RKO (cell line): ENCODE data around the gene HEMK1.

Experiments used
- DNase-seq: peaks from one replicate; pipeline ENCODE4 v3.0.0-alpha.2; 2016; ENCODE audit warnings: low spot score

HEMK1 gene

GRCh38 chr3:50616003-50616769 lies 46.9 kb downstream of the HEMK1 start:
- DNase-seq: peak; percentile 90

DNA sequence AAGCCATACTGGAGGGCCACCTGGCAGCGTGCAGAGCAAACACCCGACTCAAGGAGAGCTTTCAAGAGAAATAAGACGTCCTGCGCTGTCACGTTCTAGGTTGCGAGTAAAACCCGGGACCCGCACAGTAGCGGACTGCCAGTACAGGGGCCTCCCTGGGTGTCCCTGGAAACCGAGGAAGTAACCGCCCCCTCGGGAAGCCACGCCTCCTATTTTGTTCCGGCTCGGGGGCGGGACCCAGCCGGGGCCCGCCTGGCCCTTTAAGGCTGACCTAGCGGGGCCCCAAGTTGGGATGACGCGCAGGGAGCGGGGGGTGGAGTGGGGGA lies 47.4 kb downstream of the HEMK1 start:
- DNase-seq: peak; percentile 92

- peak; percentile 31 for DNase-seq
Measured at GRCh38 chr3:50617096-50617791, 47.9 kb downstream of the HEMK1 start, which contains the start of gene MAPKAPK3. Gene MAPKAPK3 (plus strand): TSS chr3:50617151. CDS start chr3:50617566, 415 bp downstream.

DNA sequence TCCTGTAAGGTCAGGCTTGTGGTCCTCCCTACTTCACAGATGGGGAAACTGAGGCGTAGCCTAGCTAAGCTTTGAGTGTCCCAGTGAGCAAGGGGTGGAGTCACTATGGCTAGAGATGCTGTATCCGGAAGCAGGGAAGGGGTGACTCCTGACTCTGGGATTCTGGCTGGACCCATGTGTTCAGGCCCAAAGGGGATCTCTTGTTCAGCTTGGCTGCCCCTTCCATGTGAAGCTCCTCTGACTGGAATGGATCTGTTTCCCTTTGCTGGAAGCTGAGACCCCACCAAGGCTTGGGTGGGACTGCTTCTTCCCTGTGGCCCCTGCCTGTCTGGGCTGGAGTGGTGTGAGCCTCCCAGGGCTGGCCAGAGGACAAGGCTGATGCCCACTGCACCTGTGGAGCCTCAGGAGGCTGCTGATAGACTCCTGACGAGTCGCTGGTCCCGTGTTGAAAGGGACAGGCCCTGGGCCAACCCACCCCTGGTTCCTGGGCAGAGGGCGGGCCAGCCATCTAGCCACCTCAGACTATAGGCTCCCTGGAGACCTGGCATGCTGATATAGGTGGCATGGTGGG lies 48.7 kb downstream of the HEMK1 start:
- peak; percentile 71 for DNase-seq

DNA sequence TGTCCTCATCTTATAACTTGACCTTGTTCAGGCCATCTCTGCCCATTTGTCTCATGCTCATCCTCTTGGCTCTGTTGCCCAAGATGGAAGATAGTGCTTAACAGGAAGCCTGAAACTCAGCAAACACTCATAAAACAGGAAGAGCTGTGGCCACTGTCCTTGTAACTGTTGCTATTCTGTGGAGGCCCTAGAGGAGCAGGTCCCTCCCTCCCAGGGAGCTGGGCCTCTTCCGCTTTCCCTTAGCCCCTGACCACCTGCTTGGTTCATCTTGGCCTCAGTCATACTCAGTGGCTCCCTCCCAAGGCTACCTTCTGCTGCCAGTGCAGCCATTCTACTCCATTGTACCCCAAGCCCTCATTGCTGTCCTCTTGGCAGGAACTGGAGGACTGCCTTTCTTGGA lies 51.1 kb downstream of the HEMK1 start:
- DNase-seq: no peak

- DNase-seq: no peak
Measured at GRCh38 chr3:50620820-50621219, 51.5 kb downstream of the HEMK1 start.

DNA sequence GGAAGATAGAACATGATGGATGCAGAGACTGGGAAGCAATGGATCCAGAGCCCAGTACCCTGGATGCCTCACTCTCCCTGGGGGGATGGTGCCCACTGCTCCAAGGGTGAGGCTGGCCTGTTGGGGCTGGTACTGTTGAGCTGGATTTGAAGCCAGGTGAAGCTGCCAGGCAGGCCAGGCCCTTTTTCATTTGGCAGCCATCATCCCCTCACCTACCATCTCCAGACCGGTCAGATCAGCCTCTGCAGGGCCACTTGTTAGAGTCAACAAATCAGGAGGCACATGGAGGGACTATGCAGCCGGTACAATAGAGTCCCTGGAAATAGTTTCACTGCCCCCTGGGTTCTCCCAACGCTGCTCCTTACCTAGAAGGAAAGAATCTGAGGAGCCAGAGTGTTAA lies 53.6 kb downstream of the HEMK1 start:
- DNase-seq: no peak

GRCh38 chr3:50623840-50624474 lies 54.6 kb downstream of the HEMK1 start:
- no peak for DNase-seq

- no peak for DNase-seq
Measured at GRCh38 chr3:50624634-50625033, 55.3 kb downstream of the HEMK1 start.

GRCh38 chr3:50625231-50626182 lies 56.2 kb downstream of the HEMK1 start:
- DNase-seq: no peak

DNA sequence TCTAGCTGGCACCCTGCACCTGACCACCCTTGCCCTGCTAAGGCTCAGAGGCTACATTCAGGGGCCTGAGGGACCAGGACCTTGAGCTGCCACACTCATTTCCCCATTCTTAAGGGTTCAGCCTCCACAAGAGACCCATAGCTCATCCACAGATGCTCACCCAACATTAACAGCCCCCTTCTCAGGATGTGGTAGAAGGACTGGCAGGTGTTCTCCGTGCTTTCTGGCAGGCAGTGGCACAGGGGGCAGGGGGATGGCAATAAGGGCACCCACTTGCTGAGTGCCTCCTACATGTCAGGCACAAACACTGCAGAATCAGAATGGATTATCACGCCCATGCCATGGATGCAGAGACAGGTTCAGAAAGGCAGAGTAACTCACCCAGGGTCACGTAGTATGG lies 57.1 kb downstream of the HEMK1 start:
- DNase-seq: no peak

DNA sequence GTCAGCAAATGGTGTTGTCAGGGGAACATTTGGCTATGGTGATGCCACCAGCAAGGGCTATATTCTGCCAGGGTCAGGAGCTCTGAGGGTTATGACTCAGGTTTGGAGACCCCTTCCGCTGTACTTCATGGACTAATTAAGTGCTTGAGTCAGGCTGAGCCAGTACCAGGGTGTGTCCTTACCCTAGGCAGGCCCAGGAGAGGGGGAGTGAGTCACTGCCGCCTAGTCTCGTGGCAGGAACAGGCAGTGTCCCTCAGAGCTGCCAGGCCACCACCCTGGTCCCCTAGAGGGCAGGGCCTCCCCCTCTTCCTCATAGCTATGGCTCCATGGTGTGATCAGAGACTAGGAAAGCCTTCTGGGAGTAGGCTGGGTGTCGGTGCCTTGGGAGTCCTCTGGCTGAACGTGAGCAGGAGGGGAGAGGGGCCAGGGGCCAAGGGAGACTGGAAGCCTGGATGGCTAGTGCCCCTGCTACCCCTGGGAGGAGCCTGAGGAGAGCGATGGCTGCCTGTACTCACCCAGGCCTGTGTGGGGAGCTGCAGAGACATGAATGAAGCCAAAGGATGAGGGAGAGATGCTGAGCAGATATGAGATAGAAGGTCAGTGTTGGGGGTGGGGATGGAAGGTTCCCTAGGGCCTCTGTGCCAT lies 58.2 kb downstream of the HEMK1 start:
- DNase-seq: peak; percentile 87

DNA sequence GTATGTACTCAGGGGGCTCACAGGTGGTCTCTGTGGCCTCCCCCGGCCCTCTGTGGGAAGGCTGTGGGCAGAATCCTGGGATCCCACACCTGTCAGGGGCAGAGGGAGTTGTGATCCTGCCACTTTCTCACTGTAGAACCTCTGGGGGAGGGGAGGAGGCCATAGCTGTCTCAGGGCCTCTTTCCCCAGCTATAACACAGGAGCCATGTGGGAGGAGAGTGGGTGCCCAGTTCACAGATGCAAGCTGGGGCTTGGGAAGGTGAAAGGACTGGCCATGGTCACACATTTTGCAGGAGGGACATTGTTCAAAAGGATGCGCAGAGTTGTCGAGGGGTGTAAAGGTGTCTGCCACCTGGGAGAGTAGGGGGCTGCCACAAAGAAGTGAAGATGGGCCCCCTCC lies 59.3 kb downstream of the HEMK1 start:
- DNase-seq: no peak

DNA sequence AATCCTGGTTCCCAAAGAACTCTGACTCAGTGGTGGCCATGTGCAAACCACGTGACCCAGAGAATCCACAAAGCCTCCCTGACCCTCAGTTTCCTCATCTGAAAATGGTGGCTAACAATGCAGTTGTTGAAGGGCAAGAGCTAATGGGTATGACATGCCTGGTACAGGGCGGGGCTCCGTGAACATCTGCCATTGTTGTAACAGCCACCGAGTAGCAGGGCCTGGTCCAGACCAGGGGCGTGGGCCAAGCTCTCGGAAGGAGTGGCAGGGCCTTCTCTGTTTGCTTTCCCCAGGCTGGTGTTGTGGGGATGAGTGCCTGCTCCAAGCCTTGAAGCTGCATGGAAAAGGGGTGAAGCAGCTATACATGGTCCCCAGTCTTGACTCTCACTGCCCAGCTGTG lies 61.1 kb downstream of the HEMK1 start:
- DNase-seq: no peak

DNA sequence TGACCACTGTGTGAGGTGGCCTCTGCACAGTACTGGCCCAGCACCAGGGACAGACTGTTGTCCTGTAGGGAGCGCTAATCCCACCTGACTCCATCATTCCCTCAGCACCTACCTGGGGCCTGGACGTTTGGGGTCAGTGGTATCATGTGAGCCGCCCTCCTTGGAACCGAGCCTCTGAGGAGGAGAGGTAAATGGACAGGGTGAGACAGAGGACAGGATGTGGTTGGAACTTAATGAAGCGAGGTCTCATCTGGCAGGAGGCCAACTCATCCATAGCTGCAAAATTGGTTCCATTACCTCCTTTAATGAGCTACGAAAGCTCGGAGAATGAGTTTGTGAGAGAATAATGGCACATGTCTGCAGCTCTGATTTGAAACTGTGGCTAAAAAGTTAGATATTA lies 61.6 kb downstream of the HEMK1 start:
- DNase-seq: no peak

DNA sequence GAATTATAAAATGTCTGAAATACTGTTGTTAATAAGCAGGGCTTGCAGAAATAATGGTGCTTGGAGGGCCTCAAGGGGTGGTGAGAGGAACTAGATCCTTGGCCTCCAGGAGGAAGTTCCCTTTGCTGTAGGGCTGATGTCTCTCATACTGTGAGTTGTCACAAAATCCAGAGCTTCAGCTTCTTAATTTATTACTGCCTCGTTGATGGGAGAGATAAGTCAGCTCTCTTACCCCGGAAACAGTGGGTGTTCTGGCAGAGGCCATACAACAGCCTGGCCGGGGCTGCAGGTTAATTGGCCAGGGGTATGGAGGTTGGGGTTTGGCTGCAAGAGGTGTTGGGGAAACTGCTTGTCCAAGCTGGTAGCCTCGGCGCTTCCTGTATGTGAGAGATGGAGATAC lies 63.1 kb downstream of the HEMK1 start:
- DNase-seq: no peak

DNA sequence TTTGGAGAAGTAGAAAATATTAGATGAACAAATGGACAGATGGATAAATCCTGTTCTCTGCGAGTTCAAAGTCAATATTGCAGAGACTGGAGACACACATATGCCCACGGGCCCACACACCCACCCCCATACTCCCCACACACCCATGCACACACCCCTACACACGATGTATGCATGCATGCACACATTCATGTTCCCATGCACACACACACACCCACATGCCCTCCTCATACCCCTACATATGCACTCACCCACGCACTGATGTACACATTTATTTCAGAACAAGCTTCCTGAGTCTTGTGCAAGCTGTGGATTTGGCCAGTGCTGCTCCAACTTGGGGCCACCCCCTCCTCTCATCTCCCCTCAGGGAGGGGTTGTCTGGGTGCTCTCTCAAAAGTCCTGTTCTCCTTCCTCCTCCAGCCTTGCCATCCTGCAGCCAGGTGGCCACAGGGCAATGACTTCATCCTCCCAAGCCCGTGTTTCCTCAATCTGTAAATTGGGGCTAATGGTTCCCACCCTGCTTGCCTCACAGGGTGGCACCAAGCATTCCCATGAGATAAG lies 64.0 kb downstream of the HEMK1 start:
- DNase-seq: no peak

- DNase-seq: no peak
Measured at GRCh38 chr3:50635066-50635465, 65.7 kb downstream of the HEMK1 start.

GRCh38 chr3:50637011-50637410 lies 67.7 kb downstream of the HEMK1 start:
- DNase-seq: no peak

DNA sequence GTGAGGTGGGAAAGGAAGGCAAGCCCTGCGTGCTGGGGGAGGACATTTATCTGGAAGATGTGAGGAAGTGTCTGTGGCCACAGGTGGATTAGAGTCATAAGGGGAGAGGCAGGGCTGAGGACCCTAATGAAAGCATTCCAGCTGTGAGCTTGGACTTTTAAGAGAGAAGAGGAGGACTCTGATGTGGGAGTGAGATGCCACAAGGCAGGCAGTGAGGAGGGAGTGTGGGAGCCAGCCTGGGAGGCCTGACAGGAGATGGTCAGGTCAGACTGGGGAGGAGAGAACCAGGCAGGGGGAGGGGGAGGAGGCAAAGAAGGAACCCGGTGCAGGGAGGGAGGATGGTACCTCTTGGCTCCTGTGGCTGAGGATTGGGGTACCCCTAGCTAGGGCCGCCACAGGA lies 68.6 kb downstream of the HEMK1 start:
- no peak for DNase-seq

DNA sequence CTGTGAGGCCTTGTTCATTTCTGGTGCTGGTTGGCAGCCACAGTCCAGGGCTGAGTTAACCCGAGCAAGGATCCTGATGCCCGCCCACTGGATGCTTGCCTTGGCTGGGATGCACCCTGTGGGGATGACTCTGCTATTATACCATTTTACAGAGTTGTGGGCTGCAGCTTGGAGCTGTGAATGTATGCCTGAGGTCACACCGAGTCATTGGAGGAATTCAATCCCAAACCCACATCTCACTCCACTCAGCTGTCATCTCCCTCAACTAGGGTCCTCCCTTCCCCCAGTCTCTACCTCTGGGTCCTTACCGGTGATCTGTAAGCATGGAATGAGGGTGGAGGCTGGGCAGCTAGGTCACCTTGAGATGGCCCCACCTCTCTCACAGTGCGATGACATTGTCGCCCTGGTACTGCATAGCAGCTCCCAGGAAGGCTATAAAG lies 69.8 kb downstream of the HEMK1 start:
- DNase-seq: peak; percentile 72
